OCI-LY1 (cell line): ENCODE results near the gene LTBP2.

Source experiments
- H2AFZ ChIP-seq: fragments of 200-600 bp; sonication (generic), shearing (Covaris generic); 2 replicates; pipeline ENCODE4 v1.6.0; 2014; ENCODE audit warnings: antibody characterized with exemption, mild to moderate bottlenecking, low read length
- H3F3A ChIP-seq: fragments of 200-600 bp; sonication (generic), shearing (Covaris generic); 2 replicates; pipeline ENCODE4 v1.6.0; 2014; ENCODE audit warnings: mild to moderate bottlenecking, antibody characterized with exemption, low read length, moderate library complexity; ENCODE audit not compliant: insufficient read depth
- H3K27ac ChIP-seq: fragments of 200-600 bp; sonication (generic); 2 replicates; pipeline ENCODE4 v1.5.1; 2014; ENCODE audit warnings: low read length, mixed run types, mild to moderate bottlenecking, low read depth; ENCODE audit not compliant: poor library complexity, severe bottlenecking
- H3K27me3 ChIP-seq: fragments of 200-600 bp; sonication (generic); 2 replicates; pipeline ENCODE4 v1.6.0; 2014; ENCODE audit warnings: antibody characterized with exemption, mild to moderate bottlenecking, low read length, moderate library complexity; ENCODE audit not compliant: insufficient read depth
- H3K36me3 ChIP-seq: fragments of 200-600 bp; sonication (generic); 2 replicates; pipeline ENCODE4 v1.6.1; 2014; ENCODE audit warnings: mild to moderate bottlenecking, antibody characterized with exemption, low read length, moderate library complexity, mixed read lengths; ENCODE audit not compliant: insufficient read depth
- H3K4me1 ChIP-seq: fragments of 200-600 bp; sonication (generic); 2 replicates; pipeline ENCODE4 v1.5.1; 2014; ENCODE audit warnings: mild to moderate bottlenecking, low read length, moderate library complexity; ENCODE audit not compliant: insufficient read depth, severe bottlenecking
- H3K4me2 ChIP-seq: fragments of 200-600 bp; sonication (generic), shearing (Covaris generic); 2 replicates; pipeline ENCODE4 v1.6.1; 2014; ENCODE audit warnings: low read length
- H3K4me3 ChIP-seq: fragments of 200-600 bp; sonication (generic); 2 replicates; pipeline ENCODE4 v1.5.1; 2014; ENCODE audit warnings: low read length, low read depth, mild to moderate bottlenecking, mixed read lengths; ENCODE audit not compliant: poor library complexity, severe bottlenecking
- H3K79me2 ChIP-seq: fragments of 200-600 bp; shearing (Covaris generic); 2 replicates; pipeline ENCODE4 v1.6.1; 2016; ENCODE audit warnings: mixed run types, low read length, mixed read lengths; ENCODE audit not compliant: insufficient read depth
- H3K9ac ChIP-seq: fragments of 200-600 bp; sonication (generic), shearing (Covaris generic); 2 replicates; pipeline ENCODE4 v1.6.1; 2014; ENCODE audit warnings: mild to moderate bottlenecking, low read length, mixed read lengths
- H3K9me2 ChIP-seq: fragments of 200-600 bp; sonication (generic), shearing (Covaris generic); 2 replicates; pipeline ENCODE4 v1.6.1; 2014; ENCODE audit warnings: low read depth, mild to moderate bottlenecking, low read length, mixed read lengths
- H3K9me3 ChIP-seq: fragments of 200-600 bp; shearing (Covaris generic); 2 replicates; pipeline ENCODE4 v1.6.1; 2014; ENCODE audit warnings: low read length, mixed read lengths
- H4K20me1 ChIP-seq: fragments of 200-600 bp; sonication (generic), shearing (Covaris generic); 2 replicates; pipeline ENCODE4 v1.6.0; 2016; ENCODE audit warnings: mild to moderate bottlenecking, low read length; ENCODE audit not compliant: insufficient read depth
- CTCF ChIP-seq: fragments of 200-600 bp; sonication (generic), shearing (Covaris generic); IDR thresholded peaks from 2 replicates; pipeline ENCODE4 v1.5.1; 2017; ENCODE audit warnings: mild to moderate bottlenecking, antibody characterized with exemption, low read length, moderate library complexity, mixed read lengths
- EZH2 ChIP-seq: fragments of 200-600 bp; sonication (generic), shearing (Covaris generic); IDR thresholded peaks from 2 replicates; pipeline ENCODE4 v1.8.0; 2017; ENCODE audit warnings: borderline replicate concordance, mixed run types, mild to moderate bottlenecking, antibody characterized with exemption, low read length, moderate library complexity, mixed read lengths

The LTBP2 gene

GRCh38 chr14:74528406-74528805 is 83.6 kb downstream of the LTBP2 start:
- Histone ChIP-seq H3K9me2 (no peaks in the 10 kb centered on the region), H2AFZ (no peak overlapping the region), H4K20me1 (no peaks in the 10 kb centered on the region), H3K4me1 (no peaks in the 10 kb centered on the region), H3K27ac (no peak overlapping the region), H3F3A (no peaks in the 10 kb centered on the region), H3K4me2 (no peak overlapping the region), H3K79me2 (no peaks in the 10 kb centered on the region), H3K27me3 (0 out of 2 replicates have a peak, but pooled peaks cover 3% of the 10 kb centered on the region), H3K4me3 (no peak overlapping the region), H3K36me3 (no peaks in the 10 kb centered on the region), H3K9me3 (no peaks in the 10 kb centered on the region), H3K9ac (no peak overlapping the region)
- TF ChIP-seq CTCF (no peak), EZH2 (no peak)

DNA sequence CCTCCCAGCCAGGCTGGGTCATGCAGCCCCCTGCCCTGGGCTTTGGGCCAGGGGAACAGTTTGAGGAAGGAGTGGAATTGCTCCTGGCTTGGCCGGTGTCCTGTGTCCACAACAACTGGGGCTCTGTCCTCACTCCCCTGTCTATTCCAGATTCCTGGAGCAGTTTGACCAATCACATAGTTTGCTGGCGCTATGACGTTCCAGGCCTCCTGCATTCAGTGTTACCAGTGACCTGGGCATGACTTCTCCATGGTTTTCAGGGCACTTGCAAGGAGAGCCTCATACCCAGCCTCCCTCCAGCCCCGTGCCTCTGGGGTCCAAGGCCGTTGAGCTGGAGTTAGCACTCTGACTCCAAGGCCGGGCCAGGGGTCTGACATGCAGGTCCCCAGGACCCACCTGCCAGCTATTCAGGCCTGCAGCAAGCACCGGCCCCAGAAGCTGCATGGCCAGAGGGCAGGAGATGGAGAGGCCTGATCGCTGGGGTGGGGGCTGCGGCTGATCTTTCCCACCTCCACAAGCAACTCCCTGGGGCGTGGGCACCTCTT is 84.2 kb downstream of the LTBP2 start:
- H3K4me3 ChIP-seq: no peak overlapping the region
- H3K27ac ChIP-seq: no peak overlapping the region
- TF ChIP-seq EZH2: no peak
- TF ChIP-seq CTCF: no peak
- H3K9ac ChIP-seq: no peak overlapping the region
- H3K79me2 ChIP-seq: no peaks in the 10 kb centered on the region
- 0 out of 2 replicates have a peak, but pooled peaks cover 4% of the 10 kb centered on the region for H3K27me3 ChIP-seq
- no peaks in the 10 kb centered on the region for H3F3A ChIP-seq
- no peak overlapping the region for H3K4me2 ChIP-seq
- no peak overlapping the region for H2AFZ ChIP-seq
- no peaks in the 10 kb centered on the region for H3K9me3 ChIP-seq
- H3K9me2 ChIP-seq: no peaks in the 10 kb centered on the region
- no peaks in the 10 kb centered on the region for H3K4me1 ChIP-seq
- H4K20me1 ChIP-seq: no peaks in the 10 kb centered on the region
- no peaks in the 10 kb centered on the region for H3K36me3 ChIP-seq

GRCh38 chr14:74526854-74527585 is 85.0 kb downstream of the LTBP2 start:
- TF ChIP-seq CTCF (no peak), EZH2 (no peak)
- no peaks in the 10 kb centered on the region for H3F3A ChIP-seq
- no peak overlapping the region for H2AFZ ChIP-seq
- H3K4me1 ChIP-seq: no peaks in the 10 kb centered on the region
- no peaks in the 10 kb centered on the region for H3K9me3 ChIP-seq
- H3K9me2 ChIP-seq: no peaks in the 10 kb centered on the region
- H3K27me3 ChIP-seq: 0 out of 2 replicates have a peak, but pooled peaks cover 7% of the 10 kb centered on the region
- H3K4me2 ChIP-seq: no peak overlapping the region
- no peak overlapping the region for H3K4me3 ChIP-seq
- H4K20me1 ChIP-seq: no peaks in the 10 kb centered on the region
- no peaks in the 10 kb centered on the region for H3K36me3 ChIP-seq
- no peak overlapping the region for H3K27ac ChIP-seq
- no peaks in the 10 kb centered on the region for H3K79me2 ChIP-seq
- H3K9ac ChIP-seq: no peak overlapping the region
